Chondrocyte (in vitro differentiated cells): ENCODE measurements around the gene GARRE1. TPM values are rescaled to one million over a fixed set of nuclear protein-coding genes. Genes with fewer than 3 reads are reported as not detected.
"Not testable (repeated sequence)": the region's sequence is repeated elsewhere in the genome, so short reads cannot be mapped to it uniquely, and the experiment has no call there.

Experiments
- DNase-seq: peaks from one replicate; pipeline ENCODE4 v3.0.0; 2021; ENCODE audit warnings: mixed read lengths, low spot score
- H3K27ac Mint-ChIP-seq: one replicate; pipeline ENCODE4 v1.8.0; 2021; ENCODE audit warnings: mild to moderate bottlenecking, moderate library complexity, mixed read lengths; ENCODE audit not compliant: unreplicated experiment
- H3K27me3 Mint-ChIP-seq: 2 replicates; pipeline ENCODE4 v1.8.0; 2021; ENCODE audit warnings: low read depth, mixed read lengths
- H3K36me3 Mint-ChIP-seq: 2 replicates; pipeline ENCODE4 v1.8.0; 2021; ENCODE audit warnings: low read depth, mixed read lengths
- H3K4me1 Mint-ChIP-seq: 2 replicates; pipeline ENCODE4 v1.8.0; 2021; ENCODE audit warnings: low read depth, mild to moderate bottlenecking, mixed read lengths
- H3K4me3 Mint-ChIP-seq: one replicate; pipeline ENCODE4 v1.8.0; 2021; ENCODE audit warnings: mild to moderate bottlenecking, moderate library complexity, mixed read lengths; ENCODE audit not compliant: unreplicated experiment
- H3K9me3 Mint-ChIP-seq: 2 replicates; pipeline ENCODE4 v1.8.0; 2021; ENCODE audit warnings: low read depth, mixed read lengths
- CTCF ChIP-seq: fragments of 200-600 bp; sonication (generic); IDR thresholded peaks from 2 replicates; pipeline ENCODE4 v1.5.0; 2021; ENCODE audit warnings: antibody characterized with exemption, mild to moderate bottlenecking, moderate library complexity
- total RNA-seq: library from RNA; stranded (reverse); gene quantifications from 3 replicates; pipeline ENCODE4 v1.2.1, GENCODE V29; 2021

GARRE1 gene
- total RNA-seq, 1 donor from 2014 or later, result 24.4 TPM

GRCh38 chr19:34246340-34246739 is 8.0 kb upstream of the GARRE1 start:
- peak overlapping the region; percentile 74 for H3K27ac Mint-ChIP-seq

GRCh38 chr19:34248941-34249340 is 5.4 kb upstream of the GARRE1 start:
- no peak overlapping the region for H3K4me3 Mint-ChIP-seq
- H3K4me1 Mint-ChIP-seq, result peaks cover 32% of the 10 kb centered on the region
- H3K9me3 Mint-ChIP-seq, result no peaks in the 10 kb centered on the region
- no peak for DNase-seq
- no peaks in the 10 kb centered on the region for H3K36me3 Mint-ChIP-seq
- no peak for TF ChIP-seq CTCF
- no peaks in the 10 kb centered on the region for H3K27me3 Mint-ChIP-seq
- H3K27ac Mint-ChIP-seq, result no peak overlapping the region

More at GRCh38 chr19:34246340-34246739, 8.0 kb upstream of the GARRE1 start:
- no peak for TF ChIP-seq CTCF
- no peak overlapping the region for H3K4me3 Mint-ChIP-seq
- no peak for DNase-seq
- no peaks in the 10 kb centered on the region for H3K27me3 Mint-ChIP-seq
- peaks cover 40% of the 10 kb centered on the region for H3K4me1 Mint-ChIP-seq
- no peaks in the 10 kb centered on the region for H3K36me3 Mint-ChIP-seq
- H3K9me3 Mint-ChIP-seq, result no peaks in the 10 kb centered on the region

- not testable (repeated sequence) for H3K9me3 Mint-ChIP-seq, DNase-seq, H3K27me3 Mint-ChIP-seq, H3K36me3 Mint-ChIP-seq, H3K27ac Mint-ChIP-seq
- Mint-ChIP-seq H3K4me3 (peak overlapping the region; percentile 87), H3K4me1 (peaks cover 29% of the 10 kb centered on the region)
Measured at GRCh38 chr19:34253167-34253566, 1.2 kb upstream of the GARRE1 start.

- not testable (repeated sequence) for H3K36me3 Mint-ChIP-seq, H3K9me3 Mint-ChIP-seq, H3K27me3 Mint-ChIP-seq, DNase-seq
- H3K4me3 Mint-ChIP-seq, result peak overlapping the region; percentile 87
- H3K27ac Mint-ChIP-seq, result peak overlapping the region; percentile 94
- H3K4me1 Mint-ChIP-seq, result peaks cover 29% of the 10 kb centered on the region
Measured at GRCh38 chr19:34253681-34254045, 691 bp upstream of the GARRE1 start.

GRCh38 chr19:34254698-34255432 is 511 bp downstream of the GARRE1 start:
- H3K4me1 Mint-ChIP-seq, result peaks cover 34% of the 10 kb centered on the region
- peak overlapping the region; percentile 68 for H3K27ac Mint-ChIP-seq
- H3K4me3 Mint-ChIP-seq, result peak overlapping the region; percentile 71
- H3K27me3 Mint-ChIP-seq, result no peaks in the 10 kb centered on the region
- peak; percentile 12 for TF ChIP-seq CTCF
- DNase-seq, result no peak
- H3K36me3 Mint-ChIP-seq, result no peaks in the 10 kb centered on the region
- no peaks in the 10 kb centered on the region for H3K9me3 Mint-ChIP-seq

- no peak for TF ChIP-seq CTCF
- Mint-ChIP-seq H3K27ac (peak overlapping the region; percentile 68), H3K4me3 (peak overlapping the region; percentile 71), H3K4me1 (peaks cover 38% of the 10 kb centered on the region), H3K9me3 (no peaks in the 10 kb centered on the region), H3K36me3 (no peaks in the 10 kb centered on the region), H3K27me3 (no peaks in the 10 kb centered on the region)
- no peak for DNase-seq
Measured at GRCh38 chr19:34255546-34255945, 1.2 kb downstream of the GARRE1 start.
